Progenitor cell of endocrine pancreas (in vitro differentiated cells): ENCODE measurements around the gene CAMKMT. TPM values are rescaled to one million over a fixed set of nuclear protein-coding genes. Genes with fewer than 3 reads are reported as not detected.
"Not testable (repeated sequence)": the region's sequence is repeated elsewhere in the genome, so short reads cannot be mapped to it uniquely, and the experiment has no call there.

ENCODE experiments used
- DNase-seq: peaks from one replicate; pipeline ENCODE4 v3.0.0; 2021; ENCODE audit warnings: low spot score; ENCODE audit not compliant: unreplicated experiment
- H3K27ac Mint-ChIP-seq: 2 replicates; pipeline ENCODE4 v1.8.0; 2021; ENCODE audit warnings: mild to moderate bottlenecking, moderate library complexity, mixed read lengths
- H3K27me3 Mint-ChIP-seq: 2 replicates; pipeline ENCODE4 v1.8.0; 2021; ENCODE audit warnings: mixed read lengths
- H3K36me3 Mint-ChIP-seq: 2 replicates; pipeline ENCODE4 v1.8.0; 2022; ENCODE audit warnings: mixed read lengths; ENCODE audit not compliant: insufficient read depth
- H3K4me1 Mint-ChIP-seq: 2 replicates; pipeline ENCODE4 v1.8.0; 2021; ENCODE audit warnings: low read depth, mixed read lengths
- H3K4me3 Mint-ChIP-seq: 2 replicates; pipeline ENCODE4 v1.8.0; 2021; ENCODE audit warnings: low read depth, mild to moderate bottlenecking, moderate library complexity, mixed read lengths
- H3K9me3 Mint-ChIP-seq: 2 replicates; pipeline ENCODE4 v1.8.0; 2021; ENCODE audit warnings: low read depth, mixed read lengths
- CTCF ChIP-seq: fragments of 200-600 bp; sonication (generic); IDR thresholded peaks from one replicate; pipeline ENCODE4 v1.5.0; 2021; ENCODE audit warnings: antibody characterized with exemption, mild to moderate bottlenecking; ENCODE audit not compliant: unreplicated experiment
- total RNA-seq: library from RNA; stranded (reverse); gene quantifications from 2 replicates; pipeline ENCODE4 v1.2.1, GENCODE V29; 2021

CAMKMT gene
- total RNA-seq, 1 donor from 2014 or later = 20.3 TPM

GRCh38 chr2:44494006-44494405 is 132.3 kb downstream of the CAMKMT start:
- no peak for DNase-seq
- H3K27me3 Mint-ChIP-seq = no peaks in the 10 kb centered on the region
- no peaks in the 10 kb centered on the region for H3K36me3 Mint-ChIP-seq
- H3K4me1 Mint-ChIP-seq = peaks cover 6% of the 10 kb centered on the region
- H3K27ac Mint-ChIP-seq = no peak overlapping the region
- no peak overlapping the region for H3K4me3 Mint-ChIP-seq
- no peak for TF ChIP-seq CTCF
- no peaks in the 10 kb centered on the region for H3K9me3 Mint-ChIP-seq

GRCh38 chr2:44495035-44495434 is 133.3 kb downstream of the CAMKMT start:
- Mint-ChIP-seq H3K27ac (no peak overlapping the region), H3K4me1 (peaks cover 6% of the 10 kb centered on the region), H3K9me3 (no peaks in the 10 kb centered on the region), H3K27me3 (no peaks in the 10 kb centered on the region), H3K4me3 (no peak overlapping the region), H3K36me3 (no peaks in the 10 kb centered on the region)
- DNase-seq = no peak
- no peak for TF ChIP-seq CTCF

GRCh38 chr2:44495544-44495943 is 133.8 kb downstream of the CAMKMT start:
- no peak for TF ChIP-seq CTCF
- DNase-seq = no peak
- no peak overlapping the region for H3K4me3 Mint-ChIP-seq
- H3K27ac Mint-ChIP-seq = no peak overlapping the region
- peaks cover 6% of the 10 kb centered on the region for H3K4me1 Mint-ChIP-seq
- H3K9me3 Mint-ChIP-seq = no peaks in the 10 kb centered on the region
- no peaks in the 10 kb centered on the region for H3K27me3 Mint-ChIP-seq
- H3K36me3 Mint-ChIP-seq = no peaks in the 10 kb centered on the region

- no peak for TF ChIP-seq CTCF
- DNase-seq = no peak
- no peaks in the 10 kb centered on the region for H3K9me3 Mint-ChIP-seq
- no peaks in the 10 kb centered on the region for H3K27me3 Mint-ChIP-seq
- H3K4me1 Mint-ChIP-seq = peaks cover 6% of the 10 kb centered on the region
- no peak overlapping the region for H3K4me3 Mint-ChIP-seq
- no peaks in the 10 kb centered on the region for H3K36me3 Mint-ChIP-seq
- no peak overlapping the region for H3K27ac Mint-ChIP-seq
These were observed 134.4 kb downstream of the CAMKMT start for GRCh38 chr2:44496130-44496529.

GRCh38 chr2:44498551-44498950 is 136.8 kb downstream of the CAMKMT start:
- no peaks in the 10 kb centered on the region for H3K9me3 Mint-ChIP-seq
- H3K4me1 Mint-ChIP-seq = peaks cover 9% of the 10 kb centered on the region
- no peak for TF ChIP-seq CTCF
- no peak overlapping the region for H3K27ac Mint-ChIP-seq
- no peak overlapping the region for H3K4me3 Mint-ChIP-seq
- H3K36me3 Mint-ChIP-seq = no peaks in the 10 kb centered on the region
- no peak for DNase-seq
- H3K27me3 Mint-ChIP-seq = no peaks in the 10 kb centered on the region

- H3K4me1 Mint-ChIP-seq, H3K27ac Mint-ChIP-seq, H3K4me3 Mint-ChIP-seq, H3K9me3 Mint-ChIP-seq, H3K36me3 Mint-ChIP-seq, H3K27me3 Mint-ChIP-seq, DNase-seq: not testable (repeated sequence)
These were observed 143.9 kb downstream of the CAMKMT start for GRCh38 chr2:44505664-44506063.
